KMS-11 (cell line): ENCODE results near the gene DGKB.

Source experiments
- H2AFZ ChIP-seq: fragments of 200-600 bp; sonication (generic); 2 replicates; pipeline ENCODE4 v1.6.1; 2016; ENCODE audit warnings: antibody characterized with exemption, mixed run types, low read depth
- H3K27ac ChIP-seq: fragments of 200-600 bp; sonication (generic); 2 replicates; pipeline ENCODE4 v1.6.1; 2016; ENCODE audit warnings: mild to moderate bottlenecking, mixed run types
- H3K27me3 ChIP-seq: fragments of 200-600 bp; sonication (generic); 2 replicates; pipeline ENCODE4 v1.6.1; 2017; ENCODE audit warnings: mild to moderate bottlenecking, low read depth, mixed run types, moderate library complexity; ENCODE audit not compliant: insufficient read depth
- H3K36me3 ChIP-seq: fragments of 200-600 bp; sonication (generic); 2 replicates; pipeline ENCODE4 v1.6.1; 2017; ENCODE audit warnings: mild to moderate bottlenecking, mixed run types; ENCODE audit not compliant: insufficient read depth
- H3K4me1 ChIP-seq: fragments of 200-600 bp; sonication (generic); 2 replicates; pipeline ENCODE4 v1.6.1; 2016; ENCODE audit warnings: mild to moderate bottlenecking, low read depth, mixed run types; ENCODE audit not compliant: poor library complexity, severe bottlenecking
- H3K4me2 ChIP-seq: fragments of 200-600 bp; sonication (generic); 2 replicates; pipeline ENCODE4 v1.7.0; 2016; ENCODE audit warnings: mild to moderate bottlenecking, mixed run types
- H3K4me3 ChIP-seq: fragments of 200-600 bp; sonication (generic); IDR thresholded peaks from 2 replicates; pipeline ENCODE4 v1.6.1; 2017; ENCODE audit warnings: low read depth, low read length, mixed read lengths; ENCODE audit not compliant: insufficient read depth
- H3K79me2 ChIP-seq: fragments of 200-600 bp; sonication (generic); 2 replicates; pipeline ENCODE4 v1.6.1; 2016; ENCODE audit warnings: low read depth, mixed run types; ENCODE audit not compliant: insufficient read depth
- H3K9ac ChIP-seq: fragments of 200-600 bp; sonication (generic); 2 replicates; pipeline ENCODE4 v1.6.1; 2016; ENCODE audit warnings: mild to moderate bottlenecking, mixed run types
- H4K20me1 ChIP-seq: fragments of 200-600 bp; sonication (generic); 2 replicates; pipeline ENCODE4 v1.6.1; 2016; ENCODE audit warnings: mild to moderate bottlenecking, mixed run types; ENCODE audit not compliant: insufficient read depth
- TF ChIP-seq, protein P1 (sequence below): fragments of 200-600 bp; sonication (generic); conservative IDR thresholded peaks from 2 replicates; pipeline ENCODE4 v1.6.1; 2017; ENCODE audit warnings: low read depth, mild to moderate bottlenecking, antibody characterized with exemption, low read length, moderate library complexity, mixed read lengths

DGKB gene

DNA sequence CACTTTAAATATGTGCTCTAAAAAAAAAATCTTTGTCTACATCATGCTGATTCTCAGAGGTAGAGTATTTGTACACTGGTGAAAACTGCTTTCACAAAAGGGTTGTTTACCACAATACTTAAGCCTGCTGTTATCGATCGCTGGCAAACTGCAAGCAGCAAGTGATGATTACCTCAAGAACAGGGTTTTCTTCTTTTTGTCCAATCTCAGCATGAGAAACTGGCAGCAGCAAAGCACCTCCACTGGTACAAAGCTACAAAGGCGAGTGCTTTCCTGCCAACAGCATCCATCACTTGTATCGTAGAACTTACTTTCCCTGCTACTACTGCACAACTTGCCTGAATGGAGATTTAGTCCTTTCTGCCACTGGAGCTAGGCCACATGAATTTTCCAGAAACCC is 276.5 kb downstream of the DGKB start:
- Histone ChIP-seq H3K4me1 (peaks cover 43% of the 10 kb centered on the region), H3K27me3 (no peaks in the 10 kb centered on the region), H2AFZ (no peak overlapping the region), H4K20me1 (no peaks in the 10 kb centered on the region), H3K79me2 (no peaks in the 10 kb centered on the region), H3K27ac (no peak overlapping the region), H3K36me3 (no peaks in the 10 kb centered on the region), H3K4me3 (no peak overlapping the region), H3K4me2 (no peak overlapping the region), H3K9ac (no peak overlapping the region)
- TF ChIP-seq, protein P1, sequence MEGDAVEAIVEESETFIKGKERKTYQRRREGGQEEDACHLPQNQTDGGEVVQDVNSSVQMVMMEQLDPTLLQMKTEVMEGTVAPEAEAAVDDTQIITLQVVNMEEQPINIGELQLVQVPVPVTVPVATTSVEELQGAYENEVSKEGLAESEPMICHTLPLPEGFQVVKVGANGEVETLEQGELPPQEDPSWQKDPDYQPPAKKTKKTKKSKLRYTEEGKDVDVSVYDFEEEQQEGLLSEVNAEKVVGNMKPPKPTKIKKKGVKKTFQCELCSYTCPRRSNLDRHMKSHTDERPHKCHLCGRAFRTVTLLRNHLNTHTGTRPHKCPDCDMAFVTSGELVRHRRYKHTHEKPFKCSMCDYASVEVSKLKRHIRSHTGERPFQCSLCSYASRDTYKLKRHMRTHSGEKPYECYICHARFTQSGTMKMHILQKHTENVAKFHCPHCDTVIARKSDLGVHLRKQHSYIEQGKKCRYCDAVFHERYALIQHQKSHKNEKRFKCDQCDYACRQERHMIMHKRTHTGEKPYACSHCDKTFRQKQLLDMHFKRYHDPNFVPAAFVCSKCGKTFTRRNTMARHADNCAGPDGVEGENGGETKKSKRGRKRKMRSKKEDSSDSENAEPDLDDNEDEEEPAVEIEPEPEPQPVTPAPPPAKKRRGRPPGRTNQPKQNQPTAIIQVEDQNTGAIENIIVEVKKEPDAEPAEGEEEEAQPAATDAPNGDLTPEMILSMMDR = no peak

DNA sequence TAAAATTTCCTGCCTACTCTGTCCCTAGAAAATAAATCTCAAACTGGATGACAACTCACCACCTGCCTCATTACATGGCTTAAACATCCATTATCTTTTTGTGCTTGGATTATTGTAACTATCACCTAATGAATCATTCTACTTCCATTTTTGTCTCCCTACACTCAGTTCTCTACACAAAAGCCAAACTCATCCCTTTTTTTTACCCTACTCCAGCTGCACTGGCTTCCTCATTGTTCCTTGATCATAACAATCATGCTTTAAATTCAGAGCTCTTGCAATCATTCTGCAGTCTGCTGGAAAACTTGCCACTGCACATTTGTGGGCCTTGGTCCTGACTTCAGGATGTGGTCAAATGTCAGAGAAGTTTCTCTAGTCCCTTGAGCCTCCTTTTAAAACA is 280.0 kb downstream of the DGKB start:
- Histone ChIP-seq H2AFZ (peak overlapping the region; percentile 36; the same call in 1 of the 2 replicates), H3K9ac (no peak overlapping the region), H3K27ac (no peak overlapping the region), H3K4me2 (no peak overlapping the region), H3K4me3 (no peak overlapping the region), H3K27me3 (no peaks in the 10 kb centered on the region), H4K20me1 (no peaks in the 10 kb centered on the region), H3K36me3 (no peaks in the 10 kb centered on the region), H3K79me2 (no peaks in the 10 kb centered on the region), H3K4me1 (peaks cover 8% of the 10 kb centered on the region)
- TF ChIP-seq, protein P1 = no peak

DNA sequence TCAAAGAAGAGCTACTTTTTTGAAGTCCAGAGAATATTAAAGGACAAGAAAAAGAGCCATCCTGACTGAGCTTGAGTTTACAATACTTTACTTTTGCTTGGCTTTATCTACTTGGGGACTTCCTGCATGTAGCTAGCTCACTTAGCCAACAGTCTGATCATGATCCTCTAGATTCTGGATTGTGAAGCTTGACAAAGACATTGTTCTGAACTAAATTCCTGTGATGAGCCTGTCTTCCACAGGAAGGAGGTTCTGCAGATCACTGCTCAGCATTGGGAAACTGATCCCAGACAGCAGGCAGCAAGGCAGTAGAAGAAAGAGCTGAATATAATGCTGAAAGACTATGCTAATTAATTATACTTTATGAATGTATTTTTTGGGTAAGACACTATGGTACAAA is 296.4 kb downstream of the DGKB start:
- Histone ChIP-seq H3K36me3 (no peaks in the 10 kb centered on the region), H3K79me2 (no peaks in the 10 kb centered on the region), H3K9ac (no peak overlapping the region), H3K4me3 (no peak overlapping the region), H2AFZ (no peak overlapping the region), H3K27ac (no peak overlapping the region), H3K4me1 (no peaks in the 10 kb centered on the region), H3K4me2 (no peak overlapping the region), H3K27me3 (no peaks in the 10 kb centered on the region), H4K20me1 (no peaks in the 10 kb centered on the region)
- TF ChIP-seq, protein P1 = no peak

DNA sequence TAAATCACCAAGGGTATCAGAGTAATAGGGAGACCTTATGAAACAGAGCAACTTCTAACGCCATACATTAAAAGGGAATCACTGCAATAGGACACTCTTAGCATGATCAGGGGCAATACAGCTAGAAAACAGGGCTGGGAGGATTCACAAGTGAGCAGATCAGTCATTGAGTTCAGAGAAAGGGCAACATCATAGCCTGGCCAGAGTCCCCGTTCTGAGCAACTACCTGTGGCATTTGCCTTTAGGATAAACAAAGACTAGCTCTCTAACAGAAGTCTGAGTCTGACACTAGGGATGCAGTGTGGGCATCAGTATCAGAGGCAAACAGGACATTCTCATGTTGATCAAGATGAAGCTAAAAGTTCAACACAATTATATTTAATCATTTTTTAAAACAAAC is 297.9 kb downstream of the DGKB start:
- H3K27me3 ChIP-seq = no peaks in the 10 kb centered on the region
- H3K4me1 ChIP-seq = no peaks in the 10 kb centered on the region
- no peak overlapping the region for H3K4me2 ChIP-seq
- H2AFZ ChIP-seq = no peak overlapping the region
- H3K36me3 ChIP-seq = no peaks in the 10 kb centered on the region
- no peaks in the 10 kb centered on the region for H3K79me2 ChIP-seq
- H4K20me1 ChIP-seq = no peaks in the 10 kb centered on the region
- H3K4me3 ChIP-seq = no peak overlapping the region
- H3K27ac ChIP-seq = no peak overlapping the region
- TF ChIP-seq, protein P1 = no peak
- H3K9ac ChIP-seq = no peak overlapping the region

DNA sequence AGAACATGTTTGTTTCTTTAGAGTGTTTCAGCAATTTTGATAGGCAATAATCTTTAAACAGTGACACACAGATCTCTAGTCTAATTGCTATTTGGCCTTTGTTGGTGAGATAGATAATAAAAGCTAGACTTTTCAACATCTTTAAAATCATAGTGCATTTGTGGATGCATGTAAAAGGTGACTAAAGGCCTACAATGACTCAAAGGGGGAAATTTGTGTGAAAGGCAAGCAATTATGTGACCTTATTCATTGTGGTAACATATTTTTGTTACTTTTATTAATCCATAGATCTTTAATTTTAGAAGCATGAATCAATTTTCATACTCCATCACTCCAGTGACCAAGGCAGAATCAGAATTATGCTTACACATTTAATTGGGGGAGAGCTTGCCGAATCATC is 299.7 kb downstream of the DGKB start:
- H2AFZ ChIP-seq = no peak overlapping the region
- H3K9ac ChIP-seq = no peak overlapping the region
- TF ChIP-seq, protein P1 = no peak
- no peaks in the 10 kb centered on the region for H3K27me3 ChIP-seq
- H3K79me2 ChIP-seq = no peaks in the 10 kb centered on the region
- no peak overlapping the region for H3K27ac ChIP-seq
- no peaks in the 10 kb centered on the region for H4K20me1 ChIP-seq
- H3K4me3 ChIP-seq = no peak overlapping the region
- no peaks in the 10 kb centered on the region for H3K36me3 ChIP-seq
- no peaks in the 10 kb centered on the region for H3K4me1 ChIP-seq
- H3K4me2 ChIP-seq = no peak overlapping the region
